Measurements from ENCODE around the gene KRTAP24-1.

Gene KRTAP24-1

GRCh38 chr21:30233228-30234020 lies 49.3 kb downstream of the KRTAP24-1 start:
- DNase-seq = no peak

- DNase-seq = no peak
Measured at GRCh38 chr21:30232011-30232410, 50.7 kb downstream of the KRTAP24-1 start.
